Transverse colon (tissue), 4 donors: ENCODE results near the gene OPTN. TPM values are rescaled to one million over a fixed set of nuclear protein-coding genes. Genes with fewer than 3 reads are reported as not detected.
A peak's percentile ranks its signal among the peaks of the same experiment; 100 is the strongest.

ENCODE experiments used
- DNase-seq: peaks from one replicate; pipeline ENCODE4 v3.0.0-alpha.2; 2019
- H3K27ac ChIP-seq, 4 donors: fragments of 200-600 bp; sonication (generic); 2 replicates each; pipeline ENCODE4 v1.5.1; 2016 to 2018; ENCODE audit warnings: inconsistent platforms in 4 of 4
- H3K27me3 ChIP-seq: fragments of 200-600 bp; sonication (generic); 2 replicates; pipeline ENCODE4 v1.5.1; 2017; ENCODE audit warnings: inconsistent platforms
- H3K36me3 ChIP-seq, 4 donors: fragments of 200-600 bp; sonication (generic); 2 replicates each; pipeline ENCODE4 v1.5.1; 2017 to 2019; ENCODE audit warnings: inconsistent platforms in 4 of 4
- H3K4me1 ChIP-seq, 4 donors: fragments of 200-600 bp; sonication (generic); 2 replicates each; pipeline ENCODE4 v1.5.1; 2017 to 2020; ENCODE audit warnings: inconsistent platforms in 4 of 4
- H3K4me3 ChIP-seq, 4 donors: fragments of 200-600 bp; sonication (generic); 1 replicate in 1 of 4; 2 replicates in 3 of 4; pipeline versions ENCODE4 v1.5.1 to v1.6.1; 2017 to 2019; ENCODE audit warnings: inconsistent platforms in 4 of 4
- H3K9me3 ChIP-seq, 2 donors: fragments of 200-600 bp; sonication (generic); 2 replicates each; pipeline ENCODE4 v1.5.1; 2017 to 2019; ENCODE audit warnings: inconsistent platforms in 2 of 2
- CTCF ChIP-seq, 5 experiments: fragments of 200-600 bp in 3 of 5; fragments of 450-650 bp in 2 of 5; sonication (generic) in 3 of 5; IDR thresholded peaks; 1 replicate in 2 of 5; 2 replicates in 3 of 5; pipeline ENCODE4 v1.5.1; 2016 to 2017; ENCODE audit warnings: antibody characterized with exemption in 5 of 5, inconsistent platforms in 3 of 5, mild to moderate bottlenecking in 2 of 5, moderate library complexity in 1 of 5
- EP300 ChIP-seq: sonication (generic); formaldehyde crosslinking; IDR thresholded peaks from one replicate; pipeline ENCODE4 v1.6.1; 2017; ENCODE audit warnings: antibody characterized with exemption, low read depth
- POLR2A ChIP-seq: fragments of 450-650 bp; IDR thresholded peaks from one replicate; pipeline ENCODE4 v1.6.1; 2016; ENCODE audit warnings: antibody characterized with exemption, mild to moderate bottlenecking, moderate library complexity
- POLR2AphosphoS5 ChIP-seq, 3 donors: sonication (generic); formaldehyde crosslinking; IDR thresholded peaks; one replicate each; pipeline ENCODE4 v1.6.1; 2016; ENCODE audit warnings: antibody characterized with exemption in 3 of 3
- WGBS, 2 donors: methylation state at CpG; one replicate each; pipeline ENCODE4 v1.1.5; 2018; ENCODE audit warnings: low coverage in 1 of 2; 5-methylcytosine and 5-hydroxymethylcytosine counted together
- in situ Hi-C, 4 donors: fragments of 200-750 bp; cut with MboI; loops; one replicate each; pipeline versions ENCODE4 v1.15.0 to v1.15.1; 2017; ENCODE audit warnings: low sequenced_read_pairs in 3 of 4, low pct_ligation_motif_present in 1 of 4, low pct_unique_long_range_greater_than_20kb in 1 of 4
- intact Hi-C: fragments of 100-400 bp; cut with DNase I; formaldehyde crosslinking; loops from one replicate; pipeline ENCODE4 v1.15.1; 2023; ENCODE audit warnings: low total_unique reads
- small RNA-seq, 4 donors: library from RNA; depleted of rRNA; stranded (forward); fragments of <200 nt; gene quantifications; one replicate each; pipeline ENCODE3, GENCODE V24; 2016
- total RNA-seq, 4 donors: library from RNA; depleted of rRNA; stranded (reverse); fragments of >200 nt; gene quantifications; one replicate each; pipeline ENCODE4 v1.1.0, GENCODE V29; 2016

Gene OPTN
- total RNA-seq, 4 donors from 2014 or later: 39.2 to 74.8 (median 66.3) TPM

GRCh38 chr10:13184730-13185514 lies 85.0 kb downstream of the OPTN start:
- no peaks in the 10 kb centered on the region for H3K4me1 ChIP-seq
- no peaks in the 10 kb centered on the region for H3K9me3 ChIP-seq
- intact Hi-C loops: no loop called here
- H3K27ac ChIP-seq: peak overlapping the region in 1 of 4 donors; percentile 34
- TF ChIP-seq EP300 (no peak), POLR2AphosphoS5 (IDR thresholded peaks at IDR 0.05) (no peak), POLR2A (no peak), CTCF (IDR thresholded peaks at IDR 0.05) (no peak)
- no peak for DNase-seq
- H3K27me3 ChIP-seq: no peaks in the 10 kb centered on the region
- WGBS, 2 donors: 80 to 94% methylated on average over 1 to 4 of the region's 5 CpGs
- H3K4me3 ChIP-seq: no peak overlapping the region
- no peaks in the 10 kb centered on the region for H3K36me3 ChIP-seq
- in situ Hi-C loops: no loop called here

DNA sequence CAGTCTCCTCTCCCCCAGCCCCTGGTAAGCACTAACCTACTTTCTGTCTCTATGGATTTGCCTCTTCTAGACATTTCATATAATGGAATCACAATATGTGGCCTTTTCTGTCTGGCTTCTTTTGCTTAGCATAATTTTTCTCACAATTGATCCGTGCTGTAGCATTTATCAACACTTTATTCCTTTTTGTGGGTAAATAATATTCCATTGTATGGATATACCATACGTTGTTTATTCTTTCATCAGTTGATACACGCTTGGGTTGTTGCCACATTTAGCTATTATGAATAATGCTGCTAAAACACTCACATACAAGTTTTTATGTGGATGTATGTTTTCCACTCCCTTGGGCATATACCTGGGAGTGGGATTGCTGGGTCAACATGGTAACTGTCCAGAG lies 87.2 kb downstream of the OPTN start:
- H3K4me3 ChIP-seq: no peak overlapping the region
- H3K27ac ChIP-seq: no peak overlapping the region
- no peak for TF ChIP-seq POLR2AphosphoS5 (IDR thresholded peaks at IDR 0.05)
- no peak for TF ChIP-seq POLR2A
- no peak for TF ChIP-seq EP300
- TF ChIP-seq CTCF (IDR thresholded peaks at IDR 0.05): no peak
- no peaks in the 10 kb centered on the region for H3K27me3 ChIP-seq
- no peaks in the 10 kb centered on the region for H3K36me3 ChIP-seq
- intact Hi-C loops (no loop called here), in situ Hi-C loops (no loop called here)
- H3K9me3 ChIP-seq: no peaks in the 10 kb centered on the region
- 97 to 100% methylated on average over 3 of the region's 3 CpGs for WGBS, 2 donors
- no peak for DNase-seq
- H3K4me1 ChIP-seq: no peaks in the 10 kb centered on the region

Small RNA genes within 50 kb of the gene (small RNA-seq; reads per million reads assigned to genes)
- gene SNRPGP5: 0 reads per million in 4 donors

Other genes with a start within 250 kb of the OPTN start
- 1 to 10 TPM in 2 of 4 donors, under 1 TPM in 2; 0.75 to 2.2 (median 1.3) TPM for gene CCDC3, start 98.5 kb upstream of the OPTN start, total RNA-seq
- gene MCM10, start 61.4 kb downstream of the OPTN start, total RNA-seq: under 1 TPM; 0.41 to 0.75 (median 0.62) TPM
- not detected for gene UCMA, start 134.2 kb downstream of the OPTN start, total RNA-seq
- gene PHYH, start 199.9 kb downstream of the OPTN start, total RNA-seq: 10 to 100 TPM; 16.1 to 90.1 (median 49.2) TPM
- gene SEPHS1, start 248.1 kb downstream of the OPTN start, total RNA-seq: 10 to 100 TPM; 14.6 to 44.6 (median 28.5) TPM